Stimulated activated CD4-positive, alpha-beta T cell treated with anti-CD3 and anti-CD28 coated beads, Interleukin-15, amount 100 ng/mL, for 48 hours (primary cell): ENCODE results near the gene CDH4.

Source experiments
- DNase-seq, 2 donors: peaks; one replicate each; pipeline ENCODE4 v3.0.0-alpha.2; 2020; ENCODE audit warnings: low read depth in 2 of 2

CDH4 gene

GRCh38 chr20:61630816-61631215, 378.8 kb downstream of the CDH4 start:
- DNase-seq: no peak

- no peak for DNase-seq
Measured at GRCh38 chr20:61631751-61632150, 379.7 kb downstream of the CDH4 start.

GRCh38 chr20:61633004-61633403, 380.9 kb downstream of the CDH4 start:
- DNase-seq: no peak

- DNase-seq: no peak
Measured at GRCh38 chr20:61634376-61635145, 382.5 kb downstream of the CDH4 start.

GRCh38 chr20:61635721-61636455, 383.8 kb downstream of the CDH4 start:
- no peak for DNase-seq

- DNase-seq: no peak
Measured at GRCh38 chr20:61636531-61637116, 384.6 kb downstream of the CDH4 start.

GRCh38 chr20:61638802-61639585, 386.9 kb downstream of the CDH4 start:
- no peak for DNase-seq

GRCh38 chr20:61640131-61640870, 388.2 kb downstream of the CDH4 start:
- no peak for DNase-seq

- no peak for DNase-seq
Measured at GRCh38 chr20:61640871-61641245, 388.8 kb downstream of the CDH4 start.

- no peak for DNase-seq
Measured at GRCh38 chr20:61643656-61644377, 391.8 kb downstream of the CDH4 start.

- no peak for DNase-seq
Measured at GRCh38 chr20:61644378-61645076, 392.5 kb downstream of the CDH4 start.

- DNase-seq: no peak
Measured at GRCh38 chr20:61645732-61646131, 393.7 kb downstream of the CDH4 start.

GRCh38 chr20:61646453-61646852, 394.4 kb downstream of the CDH4 start:
- DNase-seq: no peak

- no peak for DNase-seq
Measured at GRCh38 chr20:61646986-61647385, 394.9 kb downstream of the CDH4 start.

- DNase-seq: no peak
Measured at GRCh38 chr20:61647702-61648101, 395.6 kb downstream of the CDH4 start.

- no peak for DNase-seq
Measured at GRCh38 chr20:61649105-61649859, 397.2 kb downstream of the CDH4 start.

GRCh38 chr20:61649860-61650162, 397.8 kb downstream of the CDH4 start:
- DNase-seq: no peak

GRCh38 chr20:61650912-61651733, 399.1 kb downstream of the CDH4 start:
- no peak for DNase-seq

GRCh38 chr20:61652146-61652545, 400.1 kb downstream of the CDH4 start:
- DNase-seq: no peak
